LHCN-M2 (cell line): Measurements from ENCODE around the gene TLE4. TPM values are rescaled to one million over a fixed set of nuclear protein-coding genes. Genes with fewer than 3 reads are reported as not detected.

ENCODE experiments used
- DNase-seq: peaks from one replicate; pipeline ENCODE4 v3.0.0-alpha.2; 2012; ENCODE audit warnings: low read depth
- total RNA-seq: library from RNA; depleted of rRNA; stranded (reverse); fragments of >200 nt; gene quantifications from 2 replicates; pipeline ENCODE4 v1.2.3, GENCODE V29; 2014

Gene TLE4
- total RNA-seq, 1 experiment from 2014 or later, result 48.8 TPM

GRCh38 chr9:79688363-79688762 is 116.6 kb downstream of the TLE4 start:
- no peak for DNase-seq

- no peak for DNase-seq
Observed at GRCh38 chr9:79689576-79689975, 117.8 kb downstream of the TLE4 start.

GRCh38 chr9:79691496-79691895 is 119.7 kb downstream of the TLE4 start:
- DNase-seq, result no peak

DNA sequence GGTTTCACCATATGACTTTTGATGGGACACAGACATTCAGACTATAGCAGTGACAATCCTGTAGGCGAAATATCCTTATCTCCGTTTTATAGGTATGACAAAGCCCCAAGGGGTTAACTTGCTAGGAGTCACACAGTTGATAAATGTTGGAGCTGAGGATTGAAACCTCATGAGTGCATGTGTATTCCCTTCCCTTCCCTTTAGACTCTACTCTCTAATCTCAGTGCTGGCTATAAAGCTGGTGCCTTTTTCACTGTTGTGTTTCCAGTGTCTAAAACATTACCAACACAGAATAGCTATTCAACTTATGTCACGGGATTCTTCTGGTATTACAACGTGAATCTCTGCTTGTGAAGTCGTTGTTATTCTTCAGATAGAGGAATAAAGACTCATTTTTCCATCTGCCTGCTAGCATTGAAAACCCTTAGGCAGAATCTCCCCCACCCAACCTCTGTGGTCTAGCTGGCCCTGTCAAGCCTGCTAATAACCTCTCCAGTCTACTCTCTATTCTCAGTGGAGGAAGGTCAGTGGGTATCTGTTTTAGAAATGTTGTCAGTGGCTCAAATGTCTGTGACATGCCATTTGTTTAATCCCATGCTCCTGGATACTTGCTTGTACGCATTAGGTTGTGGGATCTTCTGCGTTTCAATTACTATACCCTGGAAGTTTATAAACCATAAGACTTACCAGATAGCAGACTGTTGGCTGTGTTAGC is 121.2 kb downstream of the TLE4 start:
- no peak for DNase-seq

DNA sequence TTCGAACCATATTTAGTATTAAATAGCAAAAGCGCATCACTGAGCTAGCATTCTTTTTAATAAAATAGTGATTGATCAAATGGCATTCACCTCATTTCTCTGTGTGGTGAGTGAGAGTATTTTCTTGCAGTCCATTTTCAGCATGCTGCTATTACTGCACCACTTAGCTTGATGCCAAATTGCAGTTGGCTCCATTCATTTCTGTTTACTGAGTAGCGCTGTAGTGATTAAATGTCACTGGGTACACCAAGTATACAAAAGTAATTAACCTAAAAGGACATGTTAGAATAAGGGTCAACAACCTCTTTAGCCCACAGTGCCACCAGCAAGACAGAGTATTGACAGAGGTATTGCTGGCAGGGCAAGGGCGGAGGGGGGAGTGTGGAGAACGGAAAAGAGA is 122.0 kb downstream of the TLE4 start:
- no peak for DNase-seq

GRCh38 chr9:79694208-79694607 is 122.4 kb downstream of the TLE4 start:
- no peak for DNase-seq

DNA sequence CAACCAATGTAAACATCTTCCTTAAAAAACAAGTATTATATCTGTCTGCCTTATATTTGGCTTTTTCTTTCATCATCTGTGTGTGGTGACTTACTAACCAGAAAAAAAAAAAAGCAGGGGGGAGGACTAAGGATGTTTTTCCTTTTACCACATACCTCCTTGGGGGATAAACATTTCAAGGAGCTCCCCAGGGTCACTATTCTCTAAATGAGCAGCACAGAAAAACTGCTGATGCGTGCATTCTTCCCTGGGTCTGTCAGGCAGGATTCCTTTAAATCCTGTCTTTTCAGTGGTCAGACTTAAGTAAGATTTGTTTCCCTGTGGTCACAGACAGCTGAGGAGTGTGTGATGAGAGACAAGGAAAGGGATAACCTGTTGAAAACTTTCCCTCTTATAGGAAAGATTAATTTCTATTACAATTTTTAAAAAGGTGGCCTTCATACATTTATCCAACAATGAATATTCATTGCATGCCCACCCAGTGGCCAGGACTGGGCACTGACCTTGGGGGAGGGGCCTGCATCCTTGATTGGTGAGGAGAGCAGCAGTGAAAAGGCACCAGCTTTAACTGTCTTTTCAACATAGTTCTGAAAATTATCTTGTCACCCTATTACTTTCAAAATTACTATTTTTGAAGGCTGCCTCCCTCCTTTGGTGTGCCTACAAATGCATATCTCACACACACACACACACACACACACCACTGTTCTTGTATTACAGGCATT is 123.1 kb downstream of the TLE4 start:
- peak; percentile 97 for DNase-seq

- DNase-seq, result no peak
Observed at GRCh38 chr9:79695531-79696175, 123.9 kb downstream of the TLE4 start.

DNA sequence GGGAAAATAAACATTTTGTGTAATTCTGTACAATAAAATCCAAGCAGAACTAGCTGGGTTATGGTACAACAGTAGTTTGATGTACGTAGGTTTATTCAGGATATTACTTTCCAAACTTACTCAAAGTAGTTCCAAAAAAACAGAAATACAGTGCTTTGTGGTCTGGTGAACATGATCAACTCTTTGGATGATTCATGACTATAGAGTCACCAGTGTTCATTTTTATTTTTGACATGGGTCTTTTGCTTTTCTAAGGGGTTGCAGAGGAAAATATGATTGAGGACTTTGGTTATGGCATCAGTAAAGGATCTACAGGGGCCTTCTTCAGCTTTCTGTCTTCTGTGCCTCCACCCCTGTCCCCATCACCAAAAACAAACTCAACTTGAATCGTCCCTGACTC is 127.2 kb downstream of the TLE4 start:
- no peak for DNase-seq

- DNase-seq, result no peak
Observed at GRCh38 chr9:79699479-79699878, 127.7 kb downstream of the TLE4 start.

- no peak for DNase-seq
Observed at GRCh38 chr9:79700607-79701360, 129.0 kb downstream of the TLE4 start.

DNA sequence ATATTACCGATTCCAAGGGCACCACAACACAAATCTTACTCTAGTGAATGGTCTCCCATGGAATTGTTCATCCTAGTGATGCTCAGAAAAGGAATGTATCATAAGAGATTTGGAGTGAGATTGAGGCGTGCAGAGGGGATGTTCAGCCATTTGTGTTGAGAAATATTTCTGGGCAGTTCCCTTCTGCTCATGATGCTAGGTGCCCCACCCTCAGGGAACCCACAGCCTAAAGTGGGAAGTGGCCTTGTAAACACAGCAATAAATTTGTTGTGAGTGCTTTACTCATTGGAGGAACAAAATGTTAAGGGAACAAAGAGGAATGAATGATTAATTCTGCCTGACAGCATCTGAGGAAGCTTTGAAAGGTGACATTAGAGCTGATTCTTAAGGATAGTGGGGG is 129.9 kb downstream of the TLE4 start:
- DNase-seq, result no peak

DNA sequence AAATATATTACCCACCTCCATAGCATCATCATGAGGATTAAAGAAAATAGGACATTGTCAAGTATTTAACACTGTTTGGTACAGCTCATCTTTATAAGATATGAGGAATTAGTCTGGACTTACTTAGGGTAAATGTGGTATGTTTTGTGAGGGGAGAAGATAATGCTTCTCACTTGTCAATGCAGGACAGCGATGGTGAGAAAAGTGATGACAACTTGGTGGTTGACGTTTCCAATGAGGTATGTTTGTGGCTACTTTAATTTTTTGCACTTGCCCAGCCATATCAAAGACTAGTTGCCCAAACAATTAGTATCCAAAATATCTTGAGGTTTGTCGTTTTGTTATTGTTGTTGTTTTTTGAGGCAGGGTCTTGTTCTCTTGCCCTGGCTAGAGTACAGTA is 133.9 kb downstream of the TLE4 start:
- DNase-seq, result no peak

GRCh38 chr9:79706512-79706911 is 134.7 kb downstream of the TLE4 start:
- no peak for DNase-seq

DNA sequence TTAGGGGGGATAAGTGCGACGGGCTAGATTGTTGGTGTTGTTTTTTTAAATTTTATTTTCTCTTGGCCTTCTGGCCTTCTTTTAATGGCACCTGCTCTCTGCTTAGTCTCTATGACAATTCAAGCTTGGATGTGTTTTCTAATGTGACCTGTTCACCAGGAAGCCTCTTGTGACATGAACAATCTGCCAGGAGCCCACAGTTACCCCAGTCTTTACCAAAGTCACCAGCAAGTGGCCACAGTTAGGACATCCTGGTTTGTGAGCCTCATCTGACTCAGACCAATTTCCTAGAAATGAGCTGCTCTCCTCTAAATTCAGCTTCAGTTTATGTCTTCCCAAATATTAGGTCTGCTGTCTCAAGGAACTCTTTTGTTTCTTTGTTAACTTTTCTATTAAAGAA is 135.8 kb downstream of the TLE4 start:
- no peak for DNase-seq

GRCh38 chr9:79708541-79708940 is 136.8 kb downstream of the TLE4 start:
- DNase-seq, result no peak

DNA sequence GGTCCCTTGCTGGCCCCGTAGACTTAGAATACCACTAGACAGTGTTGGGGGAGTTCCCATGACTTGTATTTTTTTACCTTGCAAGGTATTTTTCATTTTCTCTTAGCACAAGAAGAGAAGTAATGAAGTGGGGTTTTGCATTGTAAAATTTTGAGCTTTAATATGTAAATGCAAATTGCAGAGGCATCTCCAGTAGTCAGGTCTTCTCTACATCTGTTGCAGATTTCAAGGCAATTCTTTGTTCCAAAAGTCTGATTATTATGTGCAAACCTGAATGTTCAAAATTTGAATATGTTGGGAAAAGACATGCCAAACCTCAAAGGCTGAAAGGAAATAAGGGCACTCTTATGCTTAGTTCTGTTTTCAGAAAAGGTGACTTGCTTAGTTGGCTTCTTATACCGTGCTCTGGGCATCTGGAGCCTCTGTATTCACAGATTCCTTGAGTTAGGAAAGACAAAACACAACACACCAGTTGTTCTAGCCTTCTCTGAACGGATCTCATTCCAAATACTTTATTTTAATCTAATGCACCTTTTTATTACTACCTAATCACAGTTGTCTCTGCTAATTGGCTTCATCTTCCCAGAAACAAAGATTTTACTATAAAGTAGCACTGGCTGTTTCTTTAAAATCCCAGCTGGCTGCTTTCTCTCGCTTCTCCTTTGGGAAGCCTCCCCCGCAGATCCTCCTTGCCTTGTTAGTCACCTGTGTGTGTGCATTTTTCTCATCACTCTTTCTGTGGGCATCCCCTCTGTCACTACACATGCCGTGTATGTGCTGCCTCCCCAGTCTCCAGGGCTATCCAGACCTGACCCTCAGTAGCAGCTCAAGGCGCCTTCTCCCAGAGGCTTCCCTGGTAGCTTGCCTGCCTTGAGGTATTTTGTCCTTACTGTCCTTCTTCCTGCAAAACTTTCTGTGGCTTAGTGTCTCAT is 138.2 kb downstream of the TLE4 start:
- no peak for DNase-seq

DNA sequence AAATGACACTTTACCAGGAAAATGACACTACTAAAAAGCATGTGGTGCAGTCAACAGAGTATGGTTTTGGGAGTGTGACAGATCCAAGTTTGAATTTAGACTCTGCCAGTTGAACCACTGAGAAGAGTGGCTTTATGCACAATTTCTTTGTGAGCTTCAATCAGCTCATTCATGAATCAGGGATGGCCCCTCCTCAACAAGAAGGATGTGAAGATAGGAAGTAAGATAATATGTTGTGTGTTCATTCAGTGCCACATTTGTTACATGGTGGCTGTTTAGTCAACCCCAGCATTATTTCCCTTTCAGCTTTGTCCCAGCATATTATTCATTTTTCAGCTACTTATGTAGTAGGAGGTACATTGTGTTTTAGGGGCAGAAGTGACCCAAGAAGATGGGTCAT is 140.1 kb downstream of the TLE4 start:
- no peak for DNase-seq

DNA sequence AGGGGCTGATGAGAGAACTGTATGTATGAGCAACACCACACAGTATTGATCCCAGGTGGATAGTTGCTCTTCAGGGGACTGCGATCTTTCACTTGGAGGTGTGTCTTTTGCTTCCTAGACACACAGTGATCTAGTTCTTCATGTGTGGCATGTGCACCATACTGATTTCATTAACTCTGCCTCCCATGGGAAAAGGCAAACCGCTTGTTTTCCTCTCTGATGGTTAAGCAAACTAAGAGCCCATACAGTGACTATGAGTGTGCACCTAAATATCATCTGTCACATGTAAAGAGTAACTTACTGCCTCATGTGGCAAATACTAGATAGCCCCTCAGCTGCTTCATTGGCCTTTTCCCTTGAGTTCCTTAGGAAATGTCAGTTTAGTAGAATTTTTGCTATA is 147.3 kb downstream of the TLE4 start:
- DNase-seq, result no peak

DNA sequence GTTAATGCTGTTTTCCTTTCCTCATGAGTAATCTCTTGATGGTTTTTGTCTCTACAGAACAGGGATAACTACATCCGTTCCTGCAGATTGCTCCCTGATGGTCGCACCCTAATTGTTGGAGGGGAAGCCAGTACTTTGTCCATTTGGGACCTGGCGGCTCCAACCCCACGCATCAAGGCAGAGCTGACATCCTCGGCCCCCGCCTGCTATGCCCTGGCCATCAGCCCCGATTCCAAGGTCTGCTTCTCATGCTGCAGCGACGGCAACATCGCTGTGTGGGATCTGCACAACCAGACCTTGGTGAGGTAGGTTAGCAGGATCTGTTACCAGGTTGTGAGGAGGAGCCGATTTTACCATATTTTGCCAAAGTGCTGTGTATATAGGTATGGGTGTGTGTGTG is 148.2 kb downstream of the TLE4 start:
- no peak for DNase-seq
